ENCODE measurements around the gene LRRC27.

- TF ChIP-seq POLR2A (IDR thresholded peaks at IDR 0.05) (no peak), POLR2AphosphoS5 (IDR thresholded peaks at IDR 0.05) (no peak), CTCF (IDR thresholded peaks at IDR 0.05) (no peak)
Observed at GRCh38 chr10:132427006-132427771, 95.2 kb downstream of the LRRC27 start.

All from breast epithelium (tissue), 3 donors.